KMS-11 (cell line): ENCODE results near the gene PSMA7.

Source experiments
- H2AFZ ChIP-seq: fragments of 200-600 bp; sonication (generic); 2 replicates; pipeline ENCODE4 v1.6.1; 2016; ENCODE audit warnings: antibody characterized with exemption, mixed run types, low read depth
- H3K27ac ChIP-seq: fragments of 200-600 bp; sonication (generic); 2 replicates; pipeline ENCODE4 v1.6.1; 2016; ENCODE audit warnings: mild to moderate bottlenecking, mixed run types
- H3K27me3 ChIP-seq: fragments of 200-600 bp; sonication (generic); 2 replicates; pipeline ENCODE4 v1.6.1; 2017; ENCODE audit warnings: mild to moderate bottlenecking, low read depth, mixed run types, moderate library complexity; ENCODE audit not compliant: insufficient read depth
- H3K36me3 ChIP-seq: fragments of 200-600 bp; sonication (generic); 2 replicates; pipeline ENCODE4 v1.6.1; 2017; ENCODE audit warnings: mild to moderate bottlenecking, mixed run types; ENCODE audit not compliant: insufficient read depth
- H3K4me1 ChIP-seq: fragments of 200-600 bp; sonication (generic); 2 replicates; pipeline ENCODE4 v1.6.1; 2016; ENCODE audit warnings: mild to moderate bottlenecking, low read depth, mixed run types; ENCODE audit not compliant: poor library complexity, severe bottlenecking
- H3K4me2 ChIP-seq: fragments of 200-600 bp; sonication (generic); 2 replicates; pipeline ENCODE4 v1.7.0; 2016; ENCODE audit warnings: mild to moderate bottlenecking, mixed run types
- H3K4me3 ChIP-seq: fragments of 200-600 bp; sonication (generic); IDR thresholded peaks from 2 replicates; pipeline ENCODE4 v1.6.1; 2017; ENCODE audit warnings: low read depth, low read length, mixed read lengths; ENCODE audit not compliant: insufficient read depth
- H3K79me2 ChIP-seq: fragments of 200-600 bp; sonication (generic); 2 replicates; pipeline ENCODE4 v1.6.1; 2016; ENCODE audit warnings: low read depth, mixed run types; ENCODE audit not compliant: insufficient read depth
- H3K9ac ChIP-seq: fragments of 200-600 bp; sonication (generic); 2 replicates; pipeline ENCODE4 v1.6.1; 2016; ENCODE audit warnings: mild to moderate bottlenecking, mixed run types
- H4K20me1 ChIP-seq: fragments of 200-600 bp; sonication (generic); 2 replicates; pipeline ENCODE4 v1.6.1; 2016; ENCODE audit warnings: mild to moderate bottlenecking, mixed run types; ENCODE audit not compliant: insufficient read depth
- CTCF ChIP-seq: fragments of 200-600 bp; sonication (generic); conservative IDR thresholded peaks from 2 replicates; pipeline ENCODE4 v1.6.1; 2017; ENCODE audit warnings: low read depth, mild to moderate bottlenecking, antibody characterized with exemption, low read length, moderate library complexity, mixed read lengths

The PSMA7 gene

GRCh38 chr20:62143081-62143956, at the start of gene PSMA7, which contains the start of gene SS18L1:
Gene PSMA7 (minus strand): TSS chr20:62143394. CDS start chr20:62143303, 91 bp downstream.
Gene SS18L1 (plus strand): TSS chr20:62143769. CDS start chr20:62143821, 52 bp downstream.
- TF ChIP-seq CTCF: no peak
- peak within 1 kb of the TSS; percentile 64 for H3K27ac ChIP-seq
- H3K9ac ChIP-seq: peak within 1 kb of the TSS; percentile 87
- H3K4me1 ChIP-seq: peaks cover 24% of the 10 kb centered on the region
- H3K36me3 ChIP-seq: peaks cover 16% of the 10 kb centered on the region; the same call in 1 of the 2 replicates
- H3K79me2 ChIP-seq: peaks cover 78% of the 10 kb centered on the region
- H3K4me3 ChIP-seq: no peak within 1 kb of the TSS
- H4K20me1 ChIP-seq: peaks cover 28% of the 10 kb centered on the region
- no peaks in the 10 kb centered on the region for H3K27me3 ChIP-seq
- 0 out of 2 replicates have a peak within 1 kb of the TSS, but pooled peaks have one; percentile 18 for H2AFZ ChIP-seq
- peak within 1 kb of the TSS; percentile 100 for H3K4me2 ChIP-seq

GRCh38 chr20:62192635-62193034, 49.4 kb upstream of the PSMA7 start:
- Histone ChIP-seq H3K79me2 (peaks cover 7% of the 10 kb centered on the region; the same call in 1 of the 2 replicates), H3K4me1 (no peaks in the 10 kb centered on the region), H3K27ac (no peak overlapping the region), H3K4me2 (no peak overlapping the region), H4K20me1 (no peaks in the 10 kb centered on the region), H3K9ac (no peak overlapping the region), H2AFZ (no peak overlapping the region), H3K36me3 (peaks cover 4% of the 10 kb centered on the region; the same call in 1 of the 2 replicates), H3K4me3 (no peak overlapping the region), H3K27me3 (no peaks in the 10 kb centered on the region)
- no peak for TF ChIP-seq CTCF

GRCh38 chr20:62191781-62192559, 48.8 kb upstream of the PSMA7 start:
- H3K27ac ChIP-seq: no peak overlapping the region

More at GRCh38 chr20:62191781-62192559, 48.8 kb upstream of the PSMA7 start:
- no peak for TF ChIP-seq CTCF
- Histone ChIP-seq H3K4me1 (no peaks in the 10 kb centered on the region), H3K9ac (no peak overlapping the region), H3K4me3 (no peak overlapping the region), H3K79me2 (peaks cover 14% of the 10 kb centered on the region; the same call in 1 of the 2 replicates), H3K36me3 (peaks cover 4% of the 10 kb centered on the region; the same call in 1 of the 2 replicates), H4K20me1 (no peaks in the 10 kb centered on the region), H3K4me2 (no peak overlapping the region), H2AFZ (no peak overlapping the region), H3K27me3 (no peaks in the 10 kb centered on the region)
